Osteoblast (primary cell): ENCODE results near the gene COX17. TPM values are rescaled to one million over a fixed set of nuclear protein-coding genes. Genes with fewer than 3 reads are reported as not detected.

Experiments
- DNase-seq: peaks from one replicate; pipeline ENCODE4 v3.0.0; 2011; ENCODE audit warnings: low spot score, mixed read lengths; ENCODE audit not compliant: insufficient read length; ENCODE audit errors: missing footprints
- H2AFZ ChIP-seq: 2 replicates; pipeline ENCODE4 v1.6.0; 2011; ENCODE audit warnings: mild to moderate bottlenecking, low read length
- H3K27ac ChIP-seq: 2 replicates; pipeline ENCODE4 v1.5.1; 2011; ENCODE audit warnings: mild to moderate bottlenecking, low read depth, low read length, moderate library complexity
- H3K27me3 ChIP-seq: 2 replicates; pipeline ENCODE4 v1.6.0; 2012; ENCODE audit warnings: mild to moderate bottlenecking, control low read depth, inconsistent platforms, low read length, moderate library complexity; ENCODE audit not compliant: insufficient read depth
- H3K36me3 ChIP-seq: 2 replicates; pipeline ENCODE4 v1.5.1; 2011; ENCODE audit warnings: mild to moderate bottlenecking, low read length, control low read depth, moderate library complexity; ENCODE audit not compliant: insufficient read depth
- H3K4me1 ChIP-seq: 2 replicates; pipeline ENCODE4 v1.5.1; 2011; ENCODE audit warnings: mild to moderate bottlenecking, low read length, control low read depth, moderate library complexity; ENCODE audit not compliant: insufficient read depth
- H3K4me2 ChIP-seq: 2 replicates; pipeline ENCODE4 v1.6.0; 2011; ENCODE audit warnings: mild to moderate bottlenecking, low read length; ENCODE audit not compliant: insufficient read depth
- H3K4me3 ChIP-seq: fragments of 200-600 bp; sonication (generic); 3 replicates; pipeline ENCODE4 v1.5.1; 2012; ENCODE audit warnings: mild to moderate bottlenecking, low read length, inconsistent platforms; ENCODE audit not compliant: insufficient read depth
- H3K79me2 ChIP-seq: 2 replicates; pipeline ENCODE4 v1.6.0; 2012; ENCODE audit warnings: mild to moderate bottlenecking, low read length, control low read depth, inconsistent platforms; ENCODE audit not compliant: insufficient read depth
- H3K9me3 ChIP-seq: 2 replicates; pipeline ENCODE4 v1.5.1; 2011; ENCODE audit warnings: low read depth, low read length, control low read depth
- H4K20me1 ChIP-seq: 2 replicates; pipeline ENCODE4 v1.6.0; 2012; ENCODE audit warnings: mild to moderate bottlenecking, low read length, control low read depth; ENCODE audit not compliant: insufficient read depth
- total RNA-seq: library from RNA; depleted of rRNA; stranded (reverse); fragments of >200 nt; gene quantifications from 2 replicates; pipeline ENCODE4 v1.2.3, GENCODE V29; 2012
- TF ChIP-seq, protein P1 (sequence below): IDR thresholded peaks from 2 replicates; pipeline ENCODE4 v1.5.1; 2011; ENCODE audit warnings: mild to moderate bottlenecking, low read depth, low read length, moderate library complexity; ENCODE audit errors: extremely low read depth

The COX17 gene
- total RNA-seq, 1 donor, result 8.0 TPM

DNA sequence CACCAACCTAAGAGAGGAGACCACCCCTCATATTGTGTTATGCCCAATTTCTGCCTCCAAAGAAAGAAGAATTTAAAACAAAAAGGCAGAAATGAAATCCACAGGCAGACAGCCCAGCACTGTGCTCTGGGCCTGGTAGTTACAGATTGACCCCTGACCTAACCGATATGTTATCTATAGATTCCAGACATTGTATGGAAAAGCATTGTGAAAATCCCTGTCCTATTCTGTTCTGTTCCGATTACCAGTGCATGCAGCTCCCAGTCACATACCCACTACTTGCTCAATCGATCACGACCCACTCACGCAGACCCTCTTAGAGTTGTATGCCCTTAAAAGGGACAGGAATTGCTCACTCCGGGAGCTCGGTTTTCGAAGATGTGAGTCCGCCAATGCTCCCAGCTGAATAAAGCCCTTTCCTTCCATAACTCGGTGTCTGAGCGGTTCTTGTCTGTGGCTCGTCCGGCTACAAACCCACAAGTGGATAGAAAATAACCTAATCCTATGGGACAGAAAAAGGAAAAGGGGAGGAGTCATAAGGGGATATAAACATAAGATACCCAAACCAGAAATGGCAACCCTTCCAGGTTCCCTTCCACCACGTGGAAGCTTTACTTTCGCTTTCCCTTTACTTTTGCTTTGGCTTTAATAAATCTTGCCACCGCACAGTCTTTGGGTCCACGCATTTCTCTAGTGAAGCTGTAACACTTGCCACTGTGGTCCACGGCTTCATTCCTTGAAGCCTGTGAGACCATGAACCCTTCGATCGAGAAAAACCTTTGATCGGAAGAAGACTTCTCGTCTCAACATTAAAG, 23.9 kb upstream of the COX17 start:
- Histone ChIP-seq H3K27ac (no peak overlapping the region), H3K27me3 (peaks cover 11% of the 10 kb centered on the region), H2AFZ (peak overlapping the region; percentile 0), H3K4me2 (no peak overlapping the region), H3K9me3 (no peaks in the 10 kb centered on the region), H4K20me1 (no peaks in the 10 kb centered on the region), H3K36me3 (no peaks in the 10 kb centered on the region), H3K4me3 (no peak overlapping the region), H3K4me1 (peaks cover 13% of the 10 kb centered on the region), H3K79me2 (no peaks in the 10 kb centered on the region)
- TF ChIP-seq, protein P1, sequence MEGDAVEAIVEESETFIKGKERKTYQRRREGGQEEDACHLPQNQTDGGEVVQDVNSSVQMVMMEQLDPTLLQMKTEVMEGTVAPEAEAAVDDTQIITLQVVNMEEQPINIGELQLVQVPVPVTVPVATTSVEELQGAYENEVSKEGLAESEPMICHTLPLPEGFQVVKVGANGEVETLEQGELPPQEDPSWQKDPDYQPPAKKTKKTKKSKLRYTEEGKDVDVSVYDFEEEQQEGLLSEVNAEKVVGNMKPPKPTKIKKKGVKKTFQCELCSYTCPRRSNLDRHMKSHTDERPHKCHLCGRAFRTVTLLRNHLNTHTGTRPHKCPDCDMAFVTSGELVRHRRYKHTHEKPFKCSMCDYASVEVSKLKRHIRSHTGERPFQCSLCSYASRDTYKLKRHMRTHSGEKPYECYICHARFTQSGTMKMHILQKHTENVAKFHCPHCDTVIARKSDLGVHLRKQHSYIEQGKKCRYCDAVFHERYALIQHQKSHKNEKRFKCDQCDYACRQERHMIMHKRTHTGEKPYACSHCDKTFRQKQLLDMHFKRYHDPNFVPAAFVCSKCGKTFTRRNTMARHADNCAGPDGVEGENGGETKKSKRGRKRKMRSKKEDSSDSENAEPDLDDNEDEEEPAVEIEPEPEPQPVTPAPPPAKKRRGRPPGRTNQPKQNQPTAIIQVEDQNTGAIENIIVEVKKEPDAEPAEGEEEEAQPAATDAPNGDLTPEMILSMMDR, result no peak
- no peak for DNase-seq

DNA sequence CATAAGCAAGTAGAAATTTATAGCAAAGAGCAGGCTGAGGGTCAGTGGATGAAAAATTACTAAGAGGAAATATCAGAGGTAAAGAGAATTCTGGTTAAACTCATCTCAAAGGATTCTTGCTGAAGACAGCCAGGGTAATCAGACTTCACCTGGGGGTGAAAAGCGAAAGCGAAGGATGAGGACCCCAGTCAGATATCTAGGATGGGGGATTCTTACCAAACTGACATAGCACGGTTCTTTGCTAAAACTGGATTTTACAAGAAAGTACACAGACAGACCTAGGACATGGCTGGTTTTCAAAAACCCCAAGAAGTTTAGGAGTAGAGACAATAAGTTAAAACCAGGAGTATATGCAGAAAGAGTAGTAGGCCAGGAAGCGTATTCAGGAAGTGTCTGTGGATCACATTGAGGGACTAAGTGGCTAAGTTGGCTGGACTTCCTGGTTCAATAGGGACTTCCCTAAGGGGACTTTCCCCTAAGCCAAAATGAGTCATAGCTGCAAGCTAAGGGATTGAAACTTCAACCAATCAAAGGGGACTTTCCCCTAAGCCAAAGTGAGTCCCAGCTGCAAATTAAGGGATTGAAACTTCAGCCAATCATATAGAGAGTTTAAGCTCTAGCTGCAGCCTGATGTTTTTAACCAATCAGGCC, 23.2 kb upstream of the COX17 start:
- H3K27ac ChIP-seq, result no peak overlapping the region
- H3K79me2 ChIP-seq, result no peaks in the 10 kb centered on the region
- peaks cover 13% of the 10 kb centered on the region for H3K4me1 ChIP-seq
- no peaks in the 10 kb centered on the region for H3K9me3 ChIP-seq
- H3K4me3 ChIP-seq, result no peak overlapping the region
- H3K36me3 ChIP-seq, result no peaks in the 10 kb centered on the region
- H2AFZ ChIP-seq, result peak overlapping the region; percentile 60
- TF ChIP-seq, protein P1, result no peak
- no peaks in the 10 kb centered on the region for H4K20me1 ChIP-seq
- H3K27me3 ChIP-seq, result peaks cover 11% of the 10 kb centered on the region
- DNase-seq, result no peak
- H3K4me2 ChIP-seq, result no peak overlapping the region

DNA sequence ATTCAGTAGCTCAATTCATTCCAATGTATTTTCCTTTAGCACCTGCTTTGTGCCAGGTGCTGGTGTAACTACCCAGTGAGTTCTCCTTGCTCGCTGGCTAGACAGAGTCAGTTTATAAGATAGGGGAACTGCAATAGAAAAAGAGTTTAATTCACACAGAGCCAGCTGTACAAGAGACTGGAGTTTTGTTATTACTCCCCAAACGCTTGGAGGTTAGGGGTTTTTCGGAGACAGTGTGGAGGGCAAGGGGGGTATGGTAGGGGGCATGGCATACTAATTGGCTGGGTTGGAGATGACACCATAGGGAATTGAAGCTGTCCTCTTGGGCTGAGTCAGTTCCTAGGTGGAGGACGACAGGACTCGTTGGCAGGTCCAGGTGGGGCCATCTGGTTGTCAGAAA, 20.2 kb upstream of the COX17 start:
- Histone ChIP-seq H2AFZ (no peak overlapping the region), H3K4me3 (no peak overlapping the region), H4K20me1 (no peaks in the 10 kb centered on the region), H3K9me3 (no peaks in the 10 kb centered on the region), H3K79me2 (no peaks in the 10 kb centered on the region), H3K4me2 (no peak overlapping the region), H3K27me3 (no peaks in the 10 kb centered on the region), H3K36me3 (no peaks in the 10 kb centered on the region), H3K27ac (no peak overlapping the region), H3K4me1 (peaks cover 6% of the 10 kb centered on the region)
- DNase-seq, result no peak
- TF ChIP-seq, protein P1, result no peak

DNA sequence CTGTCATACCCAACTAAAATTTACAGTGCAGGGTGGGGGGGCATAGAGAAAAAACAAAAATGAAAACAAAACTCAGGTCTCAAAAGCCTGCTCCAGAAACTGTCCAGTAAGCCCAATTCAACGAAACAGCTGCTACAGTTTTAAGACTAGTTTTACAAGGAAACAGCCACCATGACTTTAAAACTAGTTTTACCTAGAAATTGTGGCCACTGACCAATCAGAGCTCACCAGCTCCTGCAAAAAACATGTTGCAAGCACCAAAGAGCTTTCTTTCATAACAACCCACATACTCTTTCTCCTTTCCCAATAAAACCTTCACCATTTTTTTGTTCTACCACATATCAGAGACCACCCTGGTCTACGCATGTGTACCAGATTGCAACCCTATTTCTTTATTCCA, 18.3 kb upstream of the COX17 start:
- H3K4me3 ChIP-seq, result no peak overlapping the region
- DNase-seq, result peak; percentile 42

More for the DNA sequence above, 18.3 kb upstream of the COX17 start:
- H3K4me2 ChIP-seq, result no peak overlapping the region
- no peaks in the 10 kb centered on the region for H4K20me1 ChIP-seq
- TF ChIP-seq, protein P1, result no peak
- H3K9me3 ChIP-seq, result no peaks in the 10 kb centered on the region
- no peak overlapping the region for H3K27ac ChIP-seq
- no peaks in the 10 kb centered on the region for H3K4me1 ChIP-seq
- H3K36me3 ChIP-seq, result no peaks in the 10 kb centered on the region
- no peak overlapping the region for H2AFZ ChIP-seq
- H3K79me2 ChIP-seq, result no peaks in the 10 kb centered on the region
- no peaks in the 10 kb centered on the region for H3K27me3 ChIP-seq
